ENCODE data around the gene CLEC1B.

The CLEC1B gene

DNA sequence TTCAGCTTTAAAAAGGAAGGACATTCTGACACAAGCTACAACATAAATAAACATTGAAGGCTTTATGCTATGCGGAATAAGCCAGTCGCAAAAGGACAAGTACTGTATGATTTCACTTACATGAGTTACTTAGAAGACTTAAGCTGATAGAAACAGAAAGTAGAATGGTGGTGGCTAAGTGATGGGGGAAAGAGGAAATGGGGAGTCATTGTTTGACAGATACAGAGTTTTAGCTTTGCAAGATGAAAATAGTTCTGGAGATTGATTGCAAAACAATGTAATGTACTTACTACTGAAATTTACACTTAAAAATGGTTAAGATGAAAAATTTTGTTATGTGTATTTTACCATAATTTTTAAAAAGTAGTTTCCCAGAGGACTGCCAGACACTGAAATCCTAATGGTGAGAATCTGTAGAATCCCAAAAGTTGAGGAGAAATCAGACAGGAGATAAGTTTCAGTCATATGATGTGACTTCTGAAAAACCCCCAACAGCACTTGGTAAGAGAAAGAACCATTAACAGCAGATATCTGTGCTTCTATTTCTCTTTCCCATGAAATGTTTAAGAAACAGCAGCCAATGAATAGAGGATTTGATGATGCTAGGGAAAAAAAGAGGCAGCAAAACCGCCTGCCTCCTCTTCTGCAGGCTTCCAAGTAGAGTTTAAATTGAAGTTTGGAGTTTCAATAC is 50.2 kb downstream of the CLEC1B start:
- Histone ChIP-seq H3K4me1 (ENCODE audit: control insufficient read depth, insufficient read depth, low read length, unreplicated experiment) (no peaks in the 10 kb centered on the region), H3K27me3 (ENCODE audit: insufficient read depth, low read length) (peaks cover 57% of the 10 kb centered on the region), H3K79me2 (ENCODE audit: control insufficient read depth, insufficient read depth, low read length, unreplicated experiment) (no peaks in the 10 kb centered on the region), H2AFZ (ENCODE audit: low read length, unreplicated experiment) (no peak overlapping the region), H3K27ac (ENCODE audit: low read depth, low read length) (no peak overlapping the region), H3K36me3 (ENCODE audit: insufficient read depth, low read length) (no peaks in the 10 kb centered on the region), H3K4me3 (ENCODE audit: low read depth, low read length) (no peak overlapping the region)

DNA sequence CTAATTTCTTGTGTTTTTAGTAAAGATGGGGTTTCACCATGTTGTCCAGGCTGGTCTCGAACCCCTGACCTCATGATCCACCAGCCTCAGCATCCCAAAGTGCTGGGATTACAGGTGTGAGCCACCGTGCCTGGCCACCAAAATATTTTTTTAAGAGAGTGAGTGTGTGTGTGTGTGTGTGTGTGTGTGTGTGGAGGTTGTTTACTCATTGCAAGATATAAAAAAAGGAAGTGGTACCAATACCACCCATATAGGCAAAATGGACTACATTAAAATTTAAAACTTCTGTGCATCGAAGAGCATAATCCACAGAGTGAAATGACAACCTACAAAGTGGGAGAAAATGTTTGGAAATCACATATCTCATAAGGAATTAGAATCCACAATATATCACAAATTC is 51.2 kb downstream of the CLEC1B start:
- H3K36me3 ChIP-seq (ENCODE audit: insufficient read depth, low read length): no peaks in the 10 kb centered on the region
- H3K27me3 ChIP-seq (ENCODE audit: insufficient read depth, low read length): peaks cover 67% of the 10 kb centered on the region
- no peaks in the 10 kb centered on the region for H3K4me1 ChIP-seq (ENCODE audit: control insufficient read depth, insufficient read depth, low read length, unreplicated experiment)
- H3K4me3 ChIP-seq (ENCODE audit: low read depth, low read length): no peak overlapping the region
- H3K79me2 ChIP-seq (ENCODE audit: control insufficient read depth, insufficient read depth, low read length, unreplicated experiment): no peaks in the 10 kb centered on the region
- no peak overlapping the region for H3K27ac ChIP-seq (ENCODE audit: low read depth, low read length)
- H2AFZ ChIP-seq (ENCODE audit: low read length, unreplicated experiment): no peak overlapping the region

DNA sequence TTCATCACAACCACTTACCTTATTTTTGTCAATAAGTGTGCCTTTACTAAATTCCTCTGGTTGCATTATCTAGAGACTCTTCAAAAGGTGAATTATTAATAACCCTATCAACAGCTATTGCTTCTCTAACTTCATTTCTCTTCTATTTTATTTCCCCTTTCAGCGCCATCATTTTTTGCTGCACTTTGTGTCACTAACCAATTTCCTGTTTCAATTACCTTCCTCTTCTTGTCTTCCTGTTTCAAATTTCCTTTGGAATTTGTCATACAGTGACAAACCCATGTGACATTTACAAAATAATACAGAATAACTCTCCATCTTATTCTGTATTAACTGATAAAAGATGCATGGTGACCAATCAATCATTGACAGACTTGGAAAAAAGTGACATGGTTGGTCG is 54.5 kb downstream of the CLEC1B start:
- Histone ChIP-seq H3K27ac (ENCODE audit: low read depth, low read length) (no peak overlapping the region), H3K27me3 (ENCODE audit: insufficient read depth, low read length) (peaks cover 73% of the 10 kb centered on the region), H3K36me3 (ENCODE audit: insufficient read depth, low read length) (no peaks in the 10 kb centered on the region), H3K4me3 (ENCODE audit: low read depth, low read length) (no peak overlapping the region), H3K79me2 (ENCODE audit: control insufficient read depth, insufficient read depth, low read length, unreplicated experiment) (no peaks in the 10 kb centered on the region), H3K4me1 (ENCODE audit: control insufficient read depth, insufficient read depth, low read length, unreplicated experiment) (no peaks in the 10 kb centered on the region), H2AFZ (ENCODE audit: low read length, unreplicated experiment) (no peak overlapping the region)

- no peaks in the 10 kb centered on the region for H3K4me1 ChIP-seq (ENCODE audit: control insufficient read depth, insufficient read depth, low read length, unreplicated experiment)
- H3K36me3 ChIP-seq (ENCODE audit: insufficient read depth, low read length): no peaks in the 10 kb centered on the region
- H2AFZ ChIP-seq (ENCODE audit: low read length, unreplicated experiment): no peak overlapping the region
- H3K79me2 ChIP-seq (ENCODE audit: control insufficient read depth, insufficient read depth, low read length, unreplicated experiment): no peaks in the 10 kb centered on the region
- peaks cover 66% of the 10 kb centered on the region for H3K27me3 ChIP-seq (ENCODE audit: insufficient read depth, low read length)
- no peak overlapping the region for H3K4me3 ChIP-seq (ENCODE audit: low read depth, low read length)
- H3K27ac ChIP-seq (ENCODE audit: low read depth, low read length): no peak overlapping the region
These were observed 55.7 kb downstream of the CLEC1B start for GRCh38 chr12:9943240-9943639.

Measured in ACC112 (cell line).